ENCODE measurements around the gene NAALADL2.

GRCh38 chr3:175837962-175838361 is 978.8 kb downstream of the NAALADL2 start:
- no peak for TF ChIP-seq EZH2 (IDR thresholded peaks at IDR 0.05; ENCODE audit: borderline replicate concordance, low read length)
- no peak for TF ChIP-seq CTCF (IDR thresholded peaks at IDR 0.05; ENCODE audit: low read length)

Data from OCI-LY1 (cell line).